GM18951 (cell line): ENCODE data around the gene OTUD5.

Source experiments
- POLR2A ChIP-seq: IDR thresholded peaks from 4 replicates; pipeline ENCODE4 v1.6.1; 2011; ENCODE audit warnings: mild to moderate bottlenecking; ENCODE audit not compliant: insufficient read length, insufficient read depth; ENCODE audit errors: extremely low read depth
- in situ Hi-C: fragments of 300-500 bp; cut with MboI; formaldehyde crosslinking; loops from one replicate; pipeline ENCODE4 v1.12.0; 2022; ENCODE audit warnings: low sequenced_read_pairs, mixed read lengths, inconsistent platforms; ENCODE audit not compliant: unreplicated experiment

Gene OTUD5

GRCh38 chrX:48918643-48919340 is 38.6 kb downstream of the OTUD5 start, which contains the start of gene PIM2:
Gene PIM2 (minus strand): TSS chrX:48919024. CDS start chrX:48918834, 190 bp downstream.
- in situ Hi-C loops, result no loop called here
- TF ChIP-seq POLR2A, result peak; percentile 98

GRCh38 chrX:48918301-48918642 is 39.1 kb downstream of the OTUD5 start:
- in situ Hi-C loops, result no loop called here
- TF ChIP-seq POLR2A, result no peak

- in situ Hi-C loops, result no loop called here
- TF ChIP-seq POLR2A, result no peak
Measured at GRCh38 chrX:48917139-48918001, 40.0 kb downstream of the OTUD5 start.

GRCh38 chrX:48914593-48915493 is 42.6 kb downstream of the OTUD5 start:
- in situ Hi-C loops, result no loop called here
- no peak for TF ChIP-seq POLR2A

- no peak for TF ChIP-seq POLR2A
- in situ Hi-C loops, result no loop called here
Measured at GRCh38 chrX:48913605-48914366, 43.6 kb downstream of the OTUD5 start.

GRCh38 chrX:48911412-48912182 is 45.8 kb downstream of the OTUD5 start, which contains the start of gene SLC35A2:
Gene SLC35A2 (minus strand): TSS chrX:48911646. CDS start chrX:48911636, 10 bp downstream.
- in situ Hi-C loops, result no loop called here

GRCh38 chrX:48910926-48911411 is 46.4 kb downstream of the OTUD5 start:
- in situ Hi-C loops, result no loop called here

More at GRCh38 chrX:48911412-48912182, 45.8 kb downstream of the OTUD5 start, which contains the start of gene SLC35A2:
- TF ChIP-seq POLR2A, result peak; percentile 64

GRCh38 chrX:48909703-48910294 is 47.6 kb downstream of the OTUD5 start:
- no peak for TF ChIP-seq POLR2A
- in situ Hi-C loops, result no loop called here

More at GRCh38 chrX:48910926-48911411, 46.4 kb downstream of the OTUD5 start:
- TF ChIP-seq POLR2A, result no peak

- in situ Hi-C loops, result no loop called here
- TF ChIP-seq POLR2A, result no peak
Measured at GRCh38 chrX:48908600-48908999, 48.8 kb downstream of the OTUD5 start.

GRCh38 chrX:48905090-48905790 is 52.2 kb downstream of the OTUD5 start:
- in situ Hi-C loops, result no loop called here
- TF ChIP-seq POLR2A, result no peak
